GM18511 (cell line): Measurements from ENCODE around the gene CAPN11.
"Not testable (repeated sequence)": the region's sequence is repeated elsewhere in the genome, so short reads cannot be mapped to it uniquely, and the experiment has no call there.

Source experiments
- ATAC-seq: cut with Tn5 transposase; IDR thresholded peaks from one replicate; pipeline ENCODE4 v1.9.1; 2021; ENCODE audit warnings: mild to moderate bottlenecking, moderate library complexity; ENCODE audit not compliant: unreplicated experiment

CAPN11 gene

DNA sequence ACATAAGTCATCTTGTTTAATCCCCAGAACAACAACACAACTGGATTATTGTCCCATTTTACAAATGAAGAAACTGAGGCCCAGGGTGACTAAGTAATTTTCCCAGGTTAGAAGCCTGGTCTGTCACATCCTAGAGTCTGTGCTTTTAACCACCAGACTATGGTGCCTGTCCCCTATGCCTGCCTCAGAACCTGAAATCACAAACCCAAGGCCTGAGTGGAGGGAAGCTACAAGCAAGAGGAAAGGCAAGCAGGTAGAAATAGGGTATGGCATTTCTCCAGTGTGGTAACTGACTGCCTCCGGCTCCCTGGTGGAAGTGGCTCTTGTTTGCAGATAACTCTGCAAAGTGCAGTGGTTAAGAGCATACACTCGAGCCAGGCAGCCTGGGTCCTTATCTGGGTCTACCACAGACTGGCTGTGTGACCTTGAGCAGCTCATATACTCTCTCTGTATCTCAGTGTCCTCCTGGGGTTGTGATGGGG, 28.7 kb upstream of the CAPN11 start:
- ATAC-seq, result no peak

DNA sequence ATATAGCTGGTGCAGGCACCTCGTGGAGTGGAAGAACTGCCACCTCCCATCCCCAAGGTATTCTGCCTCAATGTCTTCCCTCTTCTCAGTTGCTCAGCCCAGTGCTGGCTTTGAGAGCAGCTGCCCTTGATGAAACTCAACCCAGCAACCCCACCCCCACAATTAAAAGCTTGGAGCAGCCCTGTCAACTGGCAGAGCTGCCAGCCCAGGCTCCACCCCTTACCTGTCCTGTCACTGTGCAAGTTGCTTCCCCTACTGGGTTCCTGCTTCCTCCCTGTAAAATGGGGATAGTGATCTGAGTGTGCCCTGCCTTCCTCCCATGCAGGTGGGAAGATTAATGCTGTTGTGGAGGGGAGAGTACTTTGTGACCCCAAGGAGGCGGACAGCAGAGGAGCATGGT, 26.7 kb upstream of the CAPN11 start:
- no peak for ATAC-seq

DNA sequence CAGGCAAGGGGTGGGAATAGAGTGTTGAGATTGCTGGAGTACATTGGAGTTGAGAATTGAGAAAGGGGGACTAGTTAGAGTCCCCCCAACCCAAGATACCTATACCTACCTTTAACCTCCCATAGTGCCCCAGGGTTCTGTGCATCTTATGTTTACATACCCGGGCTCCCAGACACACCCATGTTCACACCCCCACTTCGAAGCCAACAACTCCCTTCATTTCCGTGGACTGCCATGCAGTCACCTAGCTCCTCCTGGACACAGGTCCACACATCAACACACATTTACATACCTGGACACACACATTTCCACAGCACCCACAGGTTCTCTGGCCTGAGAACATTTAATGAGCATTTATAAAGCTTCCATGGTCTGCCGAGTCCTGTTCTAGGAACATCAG, 26.1 kb upstream of the CAPN11 start:
- ATAC-seq, result no peak

DNA sequence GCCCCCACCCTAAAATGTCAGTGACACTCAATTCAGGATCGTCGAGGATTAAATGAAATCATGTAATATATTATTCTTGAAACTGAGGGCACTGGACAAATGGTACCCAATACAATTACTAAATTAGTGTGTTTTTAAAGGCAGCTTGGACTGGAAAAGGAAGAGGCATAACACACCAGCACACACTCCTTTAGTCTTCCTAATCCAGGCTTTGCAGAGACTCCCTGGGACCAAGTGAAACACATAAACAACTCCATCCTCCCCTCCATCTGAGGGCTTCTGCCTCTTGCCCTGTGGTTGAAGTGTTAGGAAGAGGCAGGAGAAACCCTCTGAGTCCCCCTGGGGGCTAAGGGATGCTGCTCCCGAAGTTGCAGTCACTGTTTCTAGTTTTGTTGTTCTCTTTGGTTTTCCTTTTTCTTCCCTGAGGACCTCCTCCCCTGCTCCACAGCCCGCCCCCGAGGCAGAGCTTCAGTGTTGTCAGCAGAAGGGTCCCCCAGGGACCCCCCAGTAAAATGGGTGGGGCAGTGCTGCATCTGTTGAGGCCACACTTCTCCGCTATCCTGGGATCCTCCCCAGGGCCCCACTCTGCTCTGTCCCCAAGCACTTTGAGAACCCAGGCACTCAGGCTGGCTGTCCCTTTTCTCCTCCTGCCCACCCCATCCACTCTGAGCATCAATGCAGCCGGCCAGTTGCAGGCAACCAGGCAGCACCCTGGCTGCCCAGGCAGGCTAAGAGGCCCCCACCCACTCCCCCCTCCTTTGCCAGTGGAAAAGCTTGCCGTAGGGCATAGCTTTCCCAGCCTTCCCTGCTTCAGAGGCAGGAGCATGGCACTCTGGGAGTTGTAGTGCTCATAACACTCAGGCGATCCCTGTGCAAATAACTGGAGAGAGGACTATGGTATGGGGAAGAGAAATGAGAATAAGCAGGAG, 25.4 kb upstream of the CAPN11 start:
- no peak for ATAC-seq

DNA sequence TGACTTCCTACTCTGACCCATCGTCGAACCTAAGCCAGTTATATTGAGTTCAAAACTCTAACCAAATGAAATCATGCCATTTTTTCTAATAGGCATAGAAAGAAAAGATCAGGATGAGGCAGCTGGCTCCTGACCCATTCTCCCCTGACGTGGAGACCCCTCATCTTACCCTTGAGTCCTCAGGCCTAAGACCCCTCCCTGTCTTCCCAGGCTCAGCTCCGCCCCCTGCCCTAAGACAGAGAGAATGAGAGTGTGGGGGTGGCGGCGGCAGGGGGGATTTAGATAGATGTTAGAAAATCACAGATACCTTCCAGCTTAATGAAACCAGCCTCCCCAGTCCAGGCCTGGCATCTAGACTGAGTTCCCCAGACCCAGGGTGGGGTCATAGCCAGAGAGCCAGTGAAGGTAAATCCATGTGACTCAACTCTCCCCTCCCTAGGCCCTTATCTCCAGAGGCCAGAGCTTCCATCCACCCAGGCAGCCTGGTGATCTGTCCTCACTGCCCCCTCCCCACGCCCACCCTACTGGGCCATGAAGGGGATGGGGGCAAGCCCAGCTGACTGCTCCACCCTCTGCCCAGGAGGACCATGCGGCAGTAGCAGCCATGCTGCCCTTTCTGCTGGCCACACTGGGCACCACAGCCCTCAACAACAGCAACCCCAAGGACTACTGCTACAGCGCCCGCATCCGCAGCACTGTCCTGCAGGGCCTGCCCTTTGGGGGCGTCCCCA, 24.5 kb upstream of the CAPN11 start:
- ATAC-seq, result no peak

DNA sequence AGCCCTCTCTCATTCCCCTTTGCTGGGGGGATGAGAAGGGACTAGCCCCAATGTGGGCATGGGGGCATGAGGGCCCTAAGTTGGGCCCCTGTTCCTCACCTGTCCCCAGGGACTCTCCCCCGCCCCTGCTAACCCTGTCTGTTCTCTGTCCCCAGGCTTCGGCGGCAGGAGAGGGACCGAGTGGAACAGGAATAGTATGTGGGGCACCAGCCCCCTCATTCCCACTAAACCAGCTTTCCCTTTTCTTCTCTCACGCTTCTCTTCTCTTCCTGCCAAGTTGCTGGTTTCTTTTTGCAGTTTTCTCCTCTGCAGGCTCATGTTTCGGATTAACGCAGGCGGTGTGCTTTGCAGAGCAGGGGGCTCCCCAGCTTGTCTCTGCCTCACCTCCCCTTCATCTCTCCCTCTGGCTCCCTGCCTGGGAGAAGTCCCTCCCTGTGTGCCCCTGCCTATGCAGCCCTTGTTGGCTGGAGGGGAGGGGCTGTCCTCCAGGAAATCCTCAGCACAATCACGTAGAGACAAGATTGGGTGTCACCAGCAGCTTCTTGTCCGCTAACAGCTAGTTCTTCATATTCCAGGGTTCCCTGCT, 23.4 kb upstream of the CAPN11 start:
- no peak for ATAC-seq

DNA sequence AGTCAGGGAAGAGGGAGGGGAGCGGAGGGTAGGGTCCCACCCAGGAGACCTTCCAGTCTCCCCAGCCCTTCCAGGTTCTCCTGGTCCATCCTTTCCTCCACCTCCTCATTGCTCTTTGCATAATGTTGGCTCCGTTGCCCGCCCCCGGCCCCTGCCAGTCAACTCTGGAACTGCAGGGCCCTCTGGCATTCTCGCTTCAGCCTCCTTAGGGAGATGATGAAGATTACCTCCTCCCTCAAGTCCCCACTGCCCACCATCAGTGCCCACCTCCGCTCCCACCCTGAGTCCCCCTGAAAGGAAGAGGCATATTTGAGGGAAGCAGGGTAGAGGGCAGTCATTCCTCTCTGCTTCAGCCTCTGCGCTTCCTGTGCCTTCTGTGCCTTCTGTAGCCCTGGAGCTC, 22.7 kb upstream of the CAPN11 start:
- no peak for ATAC-seq

DNA sequence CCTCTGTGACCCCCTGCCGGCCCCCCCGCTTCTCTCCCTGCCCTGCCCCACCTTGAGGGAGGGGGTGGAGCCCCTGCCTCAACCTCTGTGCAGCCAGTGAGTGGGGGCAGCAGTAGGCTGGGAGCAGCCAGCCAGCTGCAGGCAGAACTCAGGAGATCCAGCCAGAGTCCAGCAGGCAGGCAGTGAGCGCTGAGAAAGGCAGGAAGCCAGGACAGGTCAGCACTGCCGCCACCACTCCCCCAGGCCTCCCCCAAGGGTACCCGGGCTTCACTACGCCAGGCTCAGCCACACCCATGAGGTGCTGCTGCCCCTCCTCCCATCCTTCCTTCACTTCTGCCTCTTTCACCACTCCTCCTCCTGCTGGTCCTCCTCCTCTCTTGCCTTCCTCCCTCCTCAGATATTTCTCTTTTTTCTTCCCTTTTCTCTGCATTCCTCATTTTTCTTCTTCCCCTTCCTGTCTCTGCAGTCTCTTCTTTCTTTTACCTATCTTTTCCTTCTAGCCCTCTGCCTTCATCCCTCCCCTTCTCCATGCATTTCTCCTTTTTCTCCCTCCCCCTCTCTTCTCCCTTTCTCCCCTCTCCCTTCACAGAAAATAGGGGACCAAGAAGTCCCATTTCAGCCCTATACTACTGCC, 19.8 kb upstream of the CAPN11 start:
- ATAC-seq, result no peak

DNA sequence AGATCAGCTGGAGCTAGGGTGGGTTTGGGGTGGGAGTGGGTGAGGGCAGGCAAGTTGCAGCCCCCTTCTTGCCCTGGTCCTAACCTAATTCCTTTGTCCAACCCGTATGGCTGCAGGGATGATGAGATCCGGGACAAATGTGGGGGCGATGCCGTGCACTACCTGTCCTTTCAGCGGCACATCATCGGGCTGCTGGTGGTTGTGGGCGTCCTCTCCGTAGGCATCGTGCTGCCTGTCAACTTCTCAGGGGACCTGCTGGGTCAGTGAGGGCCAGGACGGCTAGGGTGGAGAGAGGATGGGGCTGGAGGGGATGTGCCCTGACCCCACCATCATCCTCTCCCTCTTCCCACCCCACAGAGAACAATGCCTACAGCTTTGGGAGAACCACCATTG, 19.3 kb upstream of the CAPN11 start:
- no peak for ATAC-seq

DNA sequence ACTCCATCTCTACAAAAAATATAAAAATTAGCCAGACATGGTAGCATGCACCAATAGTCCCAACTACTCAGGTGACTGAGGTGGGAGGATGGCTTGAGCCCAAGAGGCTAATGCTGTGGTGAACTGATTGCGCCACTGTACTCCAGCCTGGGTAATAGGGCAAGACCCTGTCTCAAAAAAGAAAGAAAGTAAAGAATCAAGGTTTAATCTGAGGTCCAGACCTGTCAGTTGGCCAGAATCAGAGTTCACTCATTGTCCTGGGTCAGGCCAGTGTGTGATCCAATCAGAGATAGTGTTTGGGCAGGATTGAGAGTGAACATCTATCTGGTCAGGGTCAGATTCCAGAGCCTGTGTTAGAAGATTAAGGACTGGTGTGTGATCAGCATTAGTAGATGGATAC, 15.8 kb upstream of the CAPN11 start:
- ATAC-seq, result no peak

DNA sequence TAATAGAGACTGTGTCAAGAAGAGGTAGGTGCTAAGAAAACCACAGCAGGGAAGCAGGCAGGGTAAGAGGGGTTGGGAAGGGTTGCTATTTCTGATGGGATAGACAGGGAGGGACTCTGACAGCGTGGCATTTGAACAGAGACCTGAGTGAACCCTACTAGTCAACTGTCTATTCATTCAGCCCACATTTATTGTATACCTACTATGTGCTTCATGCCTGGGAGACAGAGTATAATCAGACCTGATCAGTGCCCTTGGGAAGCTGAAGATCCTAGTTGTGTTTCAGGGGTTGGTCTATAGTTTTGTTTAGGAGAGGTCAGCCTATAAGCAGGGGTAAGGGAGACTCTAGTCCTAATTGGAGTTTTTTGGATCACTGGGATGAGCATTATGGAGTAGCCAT, 14.9 kb upstream of the CAPN11 start:
- no peak for ATAC-seq

DNA sequence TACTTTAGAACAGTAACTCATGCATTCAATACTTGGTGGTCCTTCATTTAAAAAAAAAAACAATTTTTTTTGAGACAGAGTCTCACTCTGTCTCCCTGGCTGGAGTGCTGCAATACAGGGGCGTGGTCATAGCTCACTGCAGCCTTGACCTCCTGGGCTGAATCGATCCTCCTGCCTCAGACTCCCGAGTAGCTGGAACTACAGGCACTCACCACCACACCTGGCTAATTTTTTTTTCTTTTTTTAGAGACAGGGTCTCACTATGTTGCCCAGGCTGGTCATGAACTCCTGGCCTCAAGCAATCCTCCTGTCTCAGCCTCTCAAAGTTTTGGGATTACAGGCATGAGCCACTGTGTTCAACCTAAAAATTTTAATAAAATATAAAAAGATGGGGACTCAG, 14.1 kb upstream of the CAPN11 start:
- not testable (repeated sequence) for ATAC-seq

DNA sequence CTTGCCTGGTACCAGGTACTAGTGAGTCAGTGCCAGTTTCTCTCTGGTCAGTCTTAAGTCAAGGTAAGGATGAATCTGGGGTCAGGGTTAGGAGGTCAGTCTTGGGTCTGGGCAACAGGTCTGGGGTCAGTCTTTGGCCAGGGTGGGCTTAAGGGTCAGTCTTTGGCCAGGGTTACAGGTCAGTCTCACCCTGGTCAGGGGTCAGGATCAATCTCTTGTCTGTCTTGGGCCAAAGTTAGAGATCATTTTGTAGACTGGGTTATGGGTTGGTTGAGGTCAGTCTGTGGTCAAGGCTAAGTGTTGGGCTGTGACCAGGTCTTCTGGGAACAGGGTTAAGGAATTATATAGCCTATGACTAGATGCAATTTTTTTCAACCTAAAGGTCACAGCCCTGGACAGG, 12.8 kb upstream of the CAPN11 start:
- no peak for ATAC-seq

DNA sequence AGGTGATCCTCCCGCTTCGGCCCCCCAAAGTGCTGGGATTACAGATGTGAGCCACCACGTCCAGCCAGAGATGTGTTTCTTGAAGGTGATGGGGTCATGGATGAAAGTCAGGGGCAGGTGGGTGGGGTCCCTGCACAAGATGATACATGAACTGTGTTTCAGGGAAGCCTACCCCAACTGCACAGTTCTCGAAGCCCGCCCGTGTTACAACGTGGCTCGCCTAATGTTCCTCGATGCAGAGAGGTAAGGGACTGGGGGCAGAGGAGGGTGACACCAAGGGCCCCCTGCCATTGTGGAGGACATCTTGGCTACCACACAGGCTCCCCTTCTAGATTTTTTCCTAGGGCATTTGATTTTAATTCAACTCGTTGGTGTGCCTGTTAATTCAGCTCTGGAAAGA, 11.9 kb upstream of the CAPN11 start:
- no peak for ATAC-seq

DNA sequence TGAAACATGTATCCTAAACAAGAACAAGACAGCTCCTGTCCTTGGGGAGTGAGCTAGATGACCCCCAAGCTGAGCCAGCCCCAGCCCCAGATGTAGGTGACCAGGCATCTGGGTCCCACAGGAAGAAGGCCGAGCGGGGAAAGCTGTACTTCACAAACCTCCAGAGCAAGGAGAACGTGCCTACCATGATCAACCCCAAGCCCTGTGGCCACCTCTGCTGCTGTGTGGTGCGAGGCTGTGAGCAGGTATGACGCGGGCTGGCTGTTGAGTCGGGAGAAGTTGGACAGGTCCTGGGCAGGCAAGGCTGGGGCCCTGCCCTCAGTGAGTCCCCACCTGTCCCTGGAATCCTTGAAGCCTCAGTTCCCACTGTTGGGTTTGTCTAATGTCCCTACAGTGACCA, 11.4 kb upstream of the CAPN11 start:
- no peak for ATAC-seq

DNA sequence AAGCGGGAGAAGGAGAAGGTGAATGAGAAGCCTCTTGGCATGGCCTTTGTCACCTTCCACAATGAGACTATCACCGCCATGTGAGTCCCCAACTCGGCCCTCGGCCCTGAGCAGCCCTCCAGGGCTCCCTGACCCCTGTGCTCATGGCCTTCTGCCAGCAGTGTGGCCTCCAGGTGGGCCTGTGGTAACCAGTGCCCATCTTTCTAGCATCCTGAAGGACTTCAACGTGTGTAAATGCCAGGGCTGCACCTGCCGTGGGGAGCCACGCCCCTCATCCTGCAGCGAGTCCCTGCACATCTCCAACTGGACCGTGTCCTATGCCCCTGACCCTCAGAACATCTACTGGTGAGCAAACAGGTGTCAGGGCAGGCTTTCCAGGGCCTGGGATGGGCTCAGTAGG, 10.3 kb upstream of the CAPN11 start:
- no peak for ATAC-seq

DNA sequence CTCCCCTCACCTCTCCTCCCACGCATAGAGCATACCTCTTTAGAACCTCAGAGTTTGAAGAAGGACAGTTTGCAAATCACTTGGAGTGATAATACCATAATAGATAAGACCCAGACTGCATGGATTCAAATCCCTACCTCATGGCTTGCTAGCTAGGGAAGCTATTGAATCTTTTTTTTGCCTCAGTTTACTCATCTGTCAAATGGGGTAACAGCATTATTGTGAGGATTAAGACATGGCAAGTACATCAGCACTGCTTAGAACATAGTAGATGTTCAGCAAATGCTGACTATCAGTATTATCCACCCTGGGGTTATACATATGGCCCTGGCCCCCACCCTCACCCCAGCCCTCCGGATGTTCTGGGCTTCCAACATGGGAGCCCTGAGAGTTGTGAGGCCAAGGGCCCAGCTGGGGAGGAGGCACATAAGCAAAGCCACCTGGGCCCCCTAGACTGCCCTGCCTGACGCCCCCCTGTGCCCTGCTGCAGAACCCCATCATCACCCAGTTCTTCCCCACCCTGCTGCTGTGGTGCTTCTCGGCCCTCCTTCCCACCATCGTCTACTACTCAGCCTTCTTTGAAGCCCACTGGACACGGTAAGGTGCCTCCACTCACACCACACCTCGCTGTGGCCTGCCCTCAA, 9.1 kb upstream of the CAPN11 start:
- ATAC-seq, result no peak

DNA sequence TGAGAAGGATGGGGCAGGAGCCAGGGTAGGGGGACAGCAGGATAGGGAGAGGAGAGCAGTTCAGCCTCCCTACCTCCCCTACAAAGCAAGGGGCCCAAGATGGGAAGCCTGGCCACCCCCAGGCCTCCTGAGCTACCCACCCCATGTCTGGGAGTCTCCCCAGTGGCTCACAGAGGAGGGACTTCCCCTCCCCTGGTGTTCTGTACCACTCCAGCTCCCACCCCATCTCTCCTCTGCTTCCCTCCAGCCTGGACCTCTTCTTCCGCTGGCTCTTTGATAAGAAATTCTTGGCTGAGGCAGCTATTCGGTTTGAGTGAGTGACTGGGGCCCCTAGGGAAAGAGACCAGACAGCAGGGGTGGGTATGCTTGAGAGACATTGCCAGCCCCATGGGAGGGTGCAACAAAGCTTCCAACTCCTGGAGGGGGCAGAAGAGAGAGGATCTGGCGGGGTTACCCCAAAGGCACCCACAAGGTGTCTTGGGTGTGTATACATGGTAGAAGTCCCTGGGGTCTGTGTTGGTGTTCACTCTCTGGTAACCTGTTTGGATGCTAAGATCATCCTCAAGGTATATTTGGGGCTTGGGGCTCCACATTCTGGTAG, 8.2 kb upstream of the CAPN11 start:
- ATAC-seq, result no peak

DNA sequence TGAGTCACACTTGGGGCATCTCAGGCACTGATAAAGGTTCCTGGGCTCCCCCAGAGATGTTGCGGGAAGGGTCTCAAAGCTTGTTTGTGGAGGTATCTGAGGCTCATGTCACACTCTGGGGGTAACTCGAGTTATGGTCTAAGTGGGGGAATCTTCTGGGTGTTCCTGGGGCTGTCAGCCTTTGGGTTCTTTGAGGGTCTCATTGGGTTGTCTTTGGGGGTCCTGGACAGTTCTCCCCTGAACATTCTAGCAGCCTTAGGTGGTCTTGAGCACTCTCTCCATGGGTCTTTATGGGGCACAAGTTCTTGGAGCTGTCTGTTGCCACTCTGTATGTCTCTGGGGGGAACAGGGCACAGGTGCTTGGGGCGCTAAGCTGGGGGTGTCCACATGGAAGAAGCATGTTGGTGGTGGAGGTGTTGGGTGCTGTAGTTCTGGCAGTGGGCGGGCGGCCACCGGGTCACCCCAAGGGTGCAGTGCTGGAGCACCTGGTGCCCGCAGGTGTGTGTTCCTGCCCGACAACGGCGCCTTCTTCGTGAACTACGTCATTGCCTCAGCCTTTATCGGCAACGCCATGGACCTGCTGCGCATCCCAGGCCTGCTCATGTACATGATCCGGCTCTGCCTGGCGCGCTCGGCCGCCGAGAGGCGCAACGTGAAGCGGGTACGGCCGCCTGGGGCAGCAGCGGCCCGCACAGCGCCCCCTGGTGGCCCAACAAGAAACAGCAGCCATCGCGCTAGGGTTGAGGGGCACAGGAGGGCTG, 7.1 kb upstream of the CAPN11 start:
- peak; percentile 80 for ATAC-seq

DNA sequence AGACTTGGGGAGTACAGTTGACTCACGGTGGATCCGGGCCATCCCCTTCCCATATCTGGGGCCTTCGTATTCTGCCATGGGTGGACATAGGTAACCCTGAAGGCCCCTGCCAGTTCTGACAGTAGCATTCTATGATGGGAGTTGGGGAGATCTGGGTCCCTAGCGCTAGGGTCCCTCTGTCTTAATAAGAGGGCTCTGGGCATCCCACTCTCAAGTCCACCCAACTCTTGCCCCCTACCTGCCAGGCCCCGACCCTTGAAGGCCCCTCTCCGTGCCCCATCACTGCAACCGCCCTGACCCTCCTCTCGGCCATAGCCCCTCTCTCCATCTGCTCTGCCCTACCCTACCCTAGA, 6.5 kb upstream of the CAPN11 start:
- no peak for ATAC-seq
